Skeletal muscle satellite cell (primary cell): Measurements from ENCODE around the gene ALG12.

Source experiments
- H3K27me3 ChIP-seq: 2 replicates; pipeline ENCODE4 v1.7.0; 2013; ENCODE audit warnings: low read length; ENCODE audit not compliant: control insufficient read depth, insufficient read depth
- H3K36me3 ChIP-seq: 2 replicates; pipeline ENCODE4 v1.7.0; 2013; ENCODE audit warnings: mild to moderate bottlenecking, control low read depth, low read length; ENCODE audit not compliant: insufficient read depth
- H3K4me1 ChIP-seq: 2 replicates; pipeline ENCODE4 v1.7.0; 2013; ENCODE audit warnings: low read length; ENCODE audit not compliant: control insufficient read depth, insufficient read depth
- H3K4me2 ChIP-seq: 2 replicates; pipeline ENCODE4 v1.7.0; 2013; ENCODE audit warnings: mild to moderate bottlenecking, low read length
- H3K4me3 ChIP-seq: 2 replicates; pipeline ENCODE4 v1.7.0; 2013; ENCODE audit warnings: low read length
- H3K9ac ChIP-seq: 2 replicates; pipeline ENCODE4 v1.7.0; 2013; ENCODE audit warnings: mild to moderate bottlenecking, low read depth, low read length, moderate library complexity
- H3K9me3 ChIP-seq: replicated peaks from 2 replicates; pipeline ENCODE4 v1.7.0; 2013; ENCODE audit warnings: mild to moderate bottlenecking, control low read depth, low read length

The ALG12 gene

DNA sequence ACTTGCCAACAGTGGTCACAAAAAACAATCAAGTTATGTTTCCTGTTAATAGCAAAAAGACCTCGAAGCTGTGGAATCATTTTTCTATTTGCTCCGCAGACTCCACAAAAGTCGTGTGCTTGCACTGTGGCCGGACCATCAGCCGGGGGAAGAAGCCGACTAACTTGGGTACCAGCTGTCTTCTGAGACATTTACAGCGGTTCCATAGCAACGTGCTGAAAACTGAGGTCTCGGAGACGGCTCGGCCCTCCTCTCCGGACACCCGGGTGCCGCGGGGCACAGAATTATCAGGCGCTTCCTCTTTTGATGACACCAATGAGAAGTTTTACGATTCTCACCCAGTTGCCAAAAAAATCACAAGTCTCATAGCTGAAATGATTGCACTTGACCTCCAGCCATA is 33.0 kb downstream of the ALG12 start:
- Histone ChIP-seq H3K9me3 (no peaks in the 10 kb centered on the region), H3K4me3 (no peak overlapping the region), H3K4me1 (no peaks in the 10 kb centered on the region), H3K27me3 (no peaks in the 10 kb centered on the region), H3K9ac (no peak overlapping the region), H3K36me3 (peaks cover 65% of the 10 kb centered on the region), H3K4me2 (no peak overlapping the region)

DNA sequence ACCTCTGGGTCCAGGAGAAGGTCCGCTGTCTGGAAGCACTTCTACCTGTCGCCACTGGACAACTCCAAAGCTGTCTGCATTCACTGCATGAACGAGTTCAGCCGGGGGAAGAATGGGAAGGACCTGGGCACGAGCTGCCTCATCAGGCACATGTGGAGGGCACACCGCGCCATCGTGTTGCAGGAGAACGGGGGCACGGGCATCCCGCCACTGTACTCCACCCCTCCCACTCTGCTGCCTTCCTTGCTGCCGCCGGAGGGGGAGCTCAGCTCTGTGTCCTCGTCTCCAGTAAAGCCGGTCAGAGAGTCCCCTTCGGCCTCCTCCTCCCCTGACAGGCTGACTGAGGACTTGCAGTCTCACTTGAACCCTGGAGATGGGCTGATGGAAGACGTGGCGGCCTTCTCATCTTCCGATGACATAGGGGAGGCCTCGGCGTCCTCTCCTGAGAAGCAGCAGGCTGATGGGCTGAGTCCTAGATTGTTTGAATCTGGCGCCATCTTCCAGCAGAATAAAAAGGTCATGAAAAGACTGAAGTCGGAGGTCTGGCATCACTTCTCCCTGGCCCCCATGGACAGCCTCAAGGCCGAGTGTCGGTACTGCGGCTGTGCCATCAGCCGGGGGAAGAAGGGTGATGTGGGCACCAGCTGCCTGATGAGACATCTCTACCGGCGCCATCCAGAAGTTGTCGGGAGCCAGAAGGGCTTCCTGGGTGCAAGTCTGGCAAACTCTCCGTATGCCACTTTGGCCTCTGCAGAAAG is 33.6 kb downstream of the ALG12 start:
- no peak overlapping the region for H3K9ac ChIP-seq
- no peak overlapping the region for H3K4me3 ChIP-seq
- no peaks in the 10 kb centered on the region for H3K27me3 ChIP-seq
- peaks cover 61% of the 10 kb centered on the region for H3K36me3 ChIP-seq
- no peaks in the 10 kb centered on the region for H3K4me1 ChIP-seq
- H3K4me2 ChIP-seq = no peak overlapping the region
- no peaks in the 10 kb centered on the region for H3K9me3 ChIP-seq

DNA sequence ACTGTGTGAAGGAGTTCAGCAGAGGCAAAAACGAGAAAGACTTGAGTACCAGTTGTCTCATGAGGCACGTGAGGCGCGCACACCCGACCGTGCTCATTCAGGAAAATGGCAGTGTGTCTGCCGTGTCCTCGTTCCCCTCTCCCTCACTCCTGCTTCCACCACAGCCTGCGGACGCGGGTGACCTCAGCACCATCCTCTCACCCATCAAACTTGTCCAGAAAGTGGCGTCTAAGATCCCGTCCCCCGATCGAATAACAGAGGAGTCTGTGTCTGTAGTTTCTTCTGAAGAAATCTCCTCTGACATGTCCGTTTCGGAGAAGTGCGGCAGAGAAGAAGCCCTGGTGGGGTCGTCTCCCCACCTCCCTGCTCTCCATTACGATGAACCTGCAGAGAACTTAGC is 34.2 kb downstream of the ALG12 start:
- no peaks in the 10 kb centered on the region for H3K4me1 ChIP-seq
- H3K36me3 ChIP-seq = peaks cover 55% of the 10 kb centered on the region
- no peak overlapping the region for H3K4me3 ChIP-seq
- H3K27me3 ChIP-seq = no peaks in the 10 kb centered on the region
- no peak overlapping the region for H3K4me2 ChIP-seq
- no peak overlapping the region for H3K9ac ChIP-seq
- no peaks in the 10 kb centered on the region for H3K9me3 ChIP-seq

DNA sequence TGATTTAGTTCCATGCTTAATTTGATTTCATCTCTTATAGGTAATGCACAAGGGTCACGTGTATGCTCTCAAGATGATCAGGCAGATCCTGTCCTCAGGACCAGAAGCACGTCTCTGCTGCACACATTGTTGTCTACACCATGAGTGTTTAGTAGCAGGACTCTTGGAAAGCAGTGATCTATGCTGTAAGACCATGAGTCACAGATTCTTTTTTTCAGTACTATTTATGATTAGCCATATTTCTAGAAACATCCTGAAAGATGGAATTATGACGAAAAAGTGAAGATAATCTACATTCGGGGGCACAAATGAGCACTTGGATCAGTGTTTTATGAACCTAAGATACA is 35.0 kb downstream of the ALG12 start:
- Histone ChIP-seq H3K9me3 (no peaks in the 10 kb centered on the region), H3K27me3 (no peaks in the 10 kb centered on the region), H3K36me3 (peaks cover 50% of the 10 kb centered on the region), H3K9ac (no peak overlapping the region), H3K4me3 (no peak overlapping the region), H3K4me2 (no peak overlapping the region), H3K4me1 (no peaks in the 10 kb centered on the region)

DNA sequence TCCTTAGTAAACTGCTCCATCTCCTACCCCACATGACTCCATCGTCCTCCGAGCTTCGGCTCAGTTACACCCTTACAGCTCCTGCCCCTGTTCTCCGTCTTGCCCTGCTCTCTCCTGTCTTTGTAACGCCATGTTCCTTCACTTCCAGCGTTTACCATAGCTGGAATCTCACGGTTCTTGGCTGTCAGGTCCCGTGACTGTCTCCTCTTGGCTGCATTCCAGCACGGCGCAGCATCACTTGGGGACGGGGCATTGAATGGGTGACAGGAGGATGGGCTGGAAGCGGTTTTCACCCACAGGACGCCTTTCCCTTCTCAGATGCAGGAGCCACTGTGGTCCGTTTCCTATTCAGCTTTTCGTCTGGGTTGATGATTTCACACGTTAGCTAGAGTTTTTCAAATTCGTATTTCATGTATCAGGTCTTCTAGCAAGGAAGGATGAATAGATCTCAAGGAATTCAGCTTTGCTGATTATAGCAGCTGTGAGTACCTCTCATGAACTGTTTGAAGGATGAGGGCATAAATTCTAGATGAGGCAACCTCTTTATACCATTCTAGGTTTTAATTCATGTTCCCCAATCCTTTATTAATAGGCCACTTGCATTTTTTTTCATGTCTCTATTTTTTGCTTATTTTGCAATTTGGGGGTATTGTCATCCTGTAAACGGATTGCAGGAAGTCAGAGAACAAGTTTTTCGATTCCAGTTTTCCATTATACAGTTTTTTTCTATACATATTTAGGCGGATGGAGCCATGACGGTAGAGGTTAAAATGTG is 35.5 kb downstream of the ALG12 start:
- no peak overlapping the region for H3K9ac ChIP-seq
- no peaks in the 10 kb centered on the region for H3K4me1 ChIP-seq
- no peaks in the 10 kb centered on the region for H3K9me3 ChIP-seq
- H3K27me3 ChIP-seq = no peaks in the 10 kb centered on the region
- no peak overlapping the region for H3K4me2 ChIP-seq
- no peak overlapping the region for H3K4me3 ChIP-seq
- H3K36me3 ChIP-seq = peaks cover 48% of the 10 kb centered on the region

DNA sequence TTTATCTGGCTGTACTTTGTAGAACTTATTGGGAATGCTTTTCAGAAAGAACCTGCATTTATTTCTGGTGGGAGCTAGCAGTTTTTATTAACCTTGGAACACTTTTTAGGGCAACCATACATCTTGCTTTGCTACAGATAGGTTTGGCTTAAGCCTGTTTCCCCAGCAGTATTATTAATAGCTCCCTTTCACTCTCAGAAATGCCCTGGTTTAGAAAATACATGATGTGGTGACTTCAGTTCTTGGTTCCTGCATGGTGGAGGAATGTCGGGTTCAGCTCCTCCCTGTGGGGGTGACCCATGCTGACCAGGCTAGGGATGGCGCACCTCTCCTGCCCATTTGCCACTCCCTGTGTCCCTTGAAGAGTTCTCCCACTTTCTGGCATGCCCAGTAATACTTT is 36.4 kb downstream of the ALG12 start:
- no peaks in the 10 kb centered on the region for H3K9me3 ChIP-seq
- H3K9ac ChIP-seq = no peak overlapping the region
- no peaks in the 10 kb centered on the region for H3K27me3 ChIP-seq
- H3K4me2 ChIP-seq = no peak overlapping the region
- H3K36me3 ChIP-seq = peaks cover 41% of the 10 kb centered on the region
- H3K4me3 ChIP-seq = no peak overlapping the region
- no peaks in the 10 kb centered on the region for H3K4me1 ChIP-seq

DNA sequence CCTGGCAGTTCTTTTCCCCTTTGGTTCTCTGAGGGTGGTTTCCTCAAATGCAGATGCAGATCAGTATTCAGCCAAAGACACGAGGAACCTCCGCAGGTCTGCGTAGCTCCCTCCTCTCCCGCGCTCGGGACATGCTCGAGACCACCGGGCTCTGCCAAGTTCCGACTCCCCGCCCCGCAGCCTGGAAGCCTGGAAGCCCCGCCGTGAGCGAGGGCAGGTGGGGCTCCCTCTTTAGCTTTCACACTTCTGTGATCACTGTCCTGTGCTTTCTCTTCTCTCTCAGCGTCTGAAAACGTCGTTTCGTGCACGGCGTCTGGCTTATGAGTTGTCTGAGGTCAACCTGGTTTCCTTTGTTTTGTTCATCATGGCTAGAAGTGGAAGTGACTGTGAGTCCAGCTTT is 38.0 kb downstream of the ALG12 start:
- Histone ChIP-seq H3K27me3 (no peaks in the 10 kb centered on the region), H3K9ac (no peak overlapping the region), H3K4me3 (no peak overlapping the region), H3K9me3 (no peaks in the 10 kb centered on the region), H3K4me2 (no peak overlapping the region), H3K36me3 (peaks cover 26% of the 10 kb centered on the region), H3K4me1 (no peaks in the 10 kb centered on the region)

DNA sequence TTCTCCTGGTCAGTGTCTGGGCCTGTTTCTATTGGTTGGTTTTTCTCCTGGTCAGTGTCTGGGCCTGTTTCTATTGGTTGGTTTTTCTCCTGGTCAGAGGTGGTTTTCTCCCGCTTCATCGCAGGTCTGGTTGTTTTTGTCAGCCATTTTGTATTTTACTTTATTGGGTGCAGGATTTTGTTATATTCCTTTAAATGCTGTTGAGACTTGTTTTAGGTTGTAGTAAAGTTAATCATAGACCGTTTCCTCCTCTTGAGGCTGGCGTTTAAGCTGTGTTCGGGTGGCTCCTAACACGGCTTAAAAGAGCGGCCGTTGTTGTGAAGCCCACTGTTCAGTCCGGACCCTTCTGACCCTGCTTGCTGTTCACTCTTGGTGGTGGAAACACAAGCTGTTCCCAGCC is 38.4 kb downstream of the ALG12 start:
- Histone ChIP-seq H3K9me3 (no peaks in the 10 kb centered on the region), H3K36me3 (peaks cover 21% of the 10 kb centered on the region), H3K27me3 (no peaks in the 10 kb centered on the region), H3K4me3 (no peak overlapping the region), H3K9ac (no peak overlapping the region), H3K4me2 (no peak overlapping the region), H3K4me1 (no peaks in the 10 kb centered on the region)

DNA sequence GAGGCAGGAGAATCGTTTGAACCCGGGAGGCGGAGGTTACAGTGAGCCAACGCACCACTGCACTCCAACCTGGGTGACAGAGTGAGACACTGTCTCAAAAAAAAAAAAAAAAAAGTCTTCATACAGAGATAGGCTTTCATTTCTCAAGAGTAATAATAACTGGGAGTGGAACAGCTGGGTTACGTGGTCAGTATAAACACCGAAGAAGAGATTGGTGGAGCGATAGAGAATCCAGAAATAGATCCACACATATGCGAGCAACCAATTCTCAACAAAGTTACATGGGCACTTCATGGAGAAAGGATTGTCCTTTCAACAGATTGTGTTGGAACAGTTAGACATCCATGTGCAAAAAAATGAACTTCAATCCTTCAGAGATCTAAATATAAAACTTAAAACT is 40.0 kb downstream of the ALG12 start:
- Histone ChIP-seq H3K36me3 (peaks cover 10% of the 10 kb centered on the region), H3K9me3 (no peaks in the 10 kb centered on the region), H3K4me2 (no peak overlapping the region), H3K9ac (no peak overlapping the region), H3K4me3 (no peak overlapping the region), H3K27me3 (no peaks in the 10 kb centered on the region), H3K4me1 (no peaks in the 10 kb centered on the region)

DNA sequence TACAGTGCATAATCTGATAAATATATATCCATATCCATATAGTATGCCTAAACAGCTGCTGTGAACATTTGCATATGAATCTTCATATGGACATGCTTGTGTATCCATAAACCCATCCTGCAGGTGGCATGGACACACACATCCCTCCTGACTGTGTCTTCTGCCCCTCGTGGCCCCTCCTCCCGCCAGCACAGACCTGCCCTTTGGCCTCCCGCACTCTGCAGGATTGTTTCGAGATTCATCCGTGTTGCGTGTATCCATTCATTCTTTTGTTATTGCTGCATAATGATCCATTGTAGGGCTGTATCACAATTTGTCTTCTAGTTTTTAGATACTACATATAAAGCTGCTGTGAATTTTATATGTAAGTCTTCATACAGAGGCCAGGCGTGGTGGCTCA is 40.6 kb downstream of the ALG12 start:
- H3K9ac ChIP-seq = no peak overlapping the region
- H3K4me3 ChIP-seq = no peak overlapping the region
- peaks cover 9% of the 10 kb centered on the region for H3K36me3 ChIP-seq
- no peaks in the 10 kb centered on the region for H3K27me3 ChIP-seq
- H3K4me1 ChIP-seq = no peaks in the 10 kb centered on the region
- H3K9me3 ChIP-seq = no peaks in the 10 kb centered on the region
- H3K4me2 ChIP-seq = no peak overlapping the region

DNA sequence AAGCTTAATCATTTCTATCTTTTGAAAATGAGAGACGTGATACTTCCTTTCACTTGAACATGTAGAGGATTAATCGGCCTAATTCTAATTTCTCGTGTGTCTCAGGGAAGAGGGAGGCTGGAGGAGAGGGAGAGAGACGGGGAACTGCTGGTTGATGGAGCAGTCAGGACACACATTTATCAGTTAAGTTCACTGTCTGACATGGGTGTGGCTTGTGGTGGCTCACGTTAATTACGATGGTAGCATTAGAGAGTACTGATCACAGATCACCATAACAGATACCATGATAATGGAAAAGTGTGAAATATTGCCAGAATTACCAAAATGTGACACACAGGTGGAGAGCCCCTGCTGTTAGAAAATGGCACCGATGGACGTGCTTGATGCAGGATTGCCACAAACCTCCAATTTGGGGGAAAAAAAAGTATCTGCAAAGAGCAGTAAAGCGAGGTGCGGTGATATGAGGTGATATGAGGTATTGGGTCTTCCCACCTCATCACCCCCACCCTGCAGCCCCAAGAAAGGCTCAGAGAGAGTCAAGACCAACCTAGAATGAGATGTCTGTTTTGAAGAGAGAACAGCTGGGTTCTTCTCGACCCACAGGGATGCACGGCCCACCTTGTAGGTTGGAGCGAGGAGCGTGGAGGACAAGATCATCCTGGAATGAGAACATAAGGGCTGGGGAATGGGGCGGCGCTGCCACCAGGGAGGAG is 44.9 kb downstream of the ALG12 start:
- Histone ChIP-seq H3K27me3 (no peaks in the 10 kb centered on the region), H3K9ac (no peak overlapping the region), H3K36me3 (peaks cover 6% of the 10 kb centered on the region), H3K9me3 (peaks cover 6% of the 10 kb centered on the region), H3K4me2 (no peak overlapping the region), H3K4me1 (no peaks in the 10 kb centered on the region), H3K4me3 (no peak overlapping the region)
